Measurements from ENCODE around the gene LRRC2. TPM values are rescaled to one million over a fixed set of nuclear protein-coding genes. Genes with fewer than 3 reads are reported as not detected.
"Not testable (repeated sequence)": the region's sequence is repeated elsewhere in the genome, so short reads cannot be mapped to it uniquely, and the experiment has no call there.

LRRC2 gene
- total RNA-seq, 2 donors from 2014 or later = under 0.01 to 0.42 TPM

GRCh38 chr3:46599590-46599989 lies 33.5 kb upstream of the LRRC2 start:
- ATAC-seq (ENCODE audit: insufficient number of reproducible peaks, low FRiP score, low read depth) (no peak), DNase-seq (ENCODE audit: low spot score) (no peak)
- Histone ChIP-seq H3K4me1 (ENCODE audit: control insufficient read depth in 1 of 2, low read depth in 2 of 2) (no peaks in the 10 kb centered on the region), H3K4me3 (no peak overlapping the region), H3K9me3 (no peaks in the 10 kb centered on the region), H3K36me3 (no peaks in the 10 kb centered on the region), H3K27ac (no peak overlapping the region), H3K27me3 (replicated peaks; ENCODE audit: insufficient read depth) (no peaks in the 10 kb centered on the region)
- no peak for TF ChIP-seq CTCF (IDR thresholded peaks at IDR 0.05)

GRCh38 chr3:46595819-46596314 lies 29.8 kb upstream of the LRRC2 start:
- Histone ChIP-seq H3K4me3 (no peak overlapping the region), H3K27me3 (replicated peaks; ENCODE audit: insufficient read depth) (no peaks in the 10 kb centered on the region), H3K36me3 (no peaks in the 10 kb centered on the region), H3K9me3 (no peaks in the 10 kb centered on the region), H3K27ac (no peak overlapping the region), H3K4me1 (ENCODE audit: control insufficient read depth in 1 of 2, low read depth in 2 of 2) (no peaks in the 10 kb centered on the region)
- ATAC-seq (ENCODE audit: insufficient number of reproducible peaks, low FRiP score, low read depth) = no peak
- TF ChIP-seq CTCF (IDR thresholded peaks at IDR 0.05) = no peak
- DNase-seq (ENCODE audit: low spot score) = no peak

GRCh38 chr3:46594723-46595122 lies 28.6 kb upstream of the LRRC2 start:
- no peak for TF ChIP-seq CTCF (IDR thresholded peaks at IDR 0.05)

GRCh38 chr3:46593979-46594378 lies 27.9 kb upstream of the LRRC2 start:
- Histone ChIP-seq H3K27ac (no peak overlapping the region), H3K27me3 (replicated peaks; ENCODE audit: insufficient read depth) (no peaks in the 10 kb centered on the region), H3K4me3 (no peak overlapping the region), H3K36me3 (no peaks in the 10 kb centered on the region), H3K4me1 (ENCODE audit: control insufficient read depth in 1 of 2, low read depth in 2 of 2) (no peaks in the 10 kb centered on the region), H3K9me3 (no peaks in the 10 kb centered on the region)
- no peak for TF ChIP-seq CTCF (IDR thresholded peaks at IDR 0.05)
- ATAC-seq (ENCODE audit: insufficient number of reproducible peaks, low FRiP score, low read depth) = no peak
- no peak for DNase-seq (ENCODE audit: low spot score)

More at GRCh38 chr3:46594723-46595122, 28.6 kb upstream of the LRRC2 start:
- ATAC-seq (ENCODE audit: insufficient number of reproducible peaks, low FRiP score, low read depth) = no peak
- H3K36me3 ChIP-seq = no peaks in the 10 kb centered on the region
- H3K9me3 ChIP-seq = no peaks in the 10 kb centered on the region
- no peak overlapping the region for H3K4me3 ChIP-seq
- H3K27ac ChIP-seq = no peak overlapping the region
- no peaks in the 10 kb centered on the region for H3K27me3 ChIP-seq (replicated peaks; ENCODE audit: insufficient read depth)
- no peak for DNase-seq (ENCODE audit: low spot score)
- H3K4me1 ChIP-seq (ENCODE audit: control insufficient read depth in 1 of 2, low read depth in 2 of 2) = no peaks in the 10 kb centered on the region

- H3K27me3 ChIP-seq (replicated peaks; ENCODE audit: insufficient read depth) = no peaks in the 10 kb centered on the region
- no peak for ATAC-seq (ENCODE audit: insufficient number of reproducible peaks, low FRiP score, low read depth)
Measured at GRCh38 chr3:46593274-46593862, 27.3 kb upstream of the LRRC2 start.

GRCh38 chr3:46587268-46587667 lies 21.2 kb upstream of the LRRC2 start:
- not testable (repeated sequence) for H3K27me3 ChIP-seq (replicated peaks; ENCODE audit: insufficient read depth); H3K27ac ChIP-seq; H3K9me3 ChIP-seq; DNase-seq (ENCODE audit: low spot score); H3K4me3 ChIP-seq; H3K36me3 ChIP-seq; ATAC-seq (ENCODE audit: insufficient number of reproducible peaks, low FRiP score, low read depth); H3K4me1 ChIP-seq (ENCODE audit: control insufficient read depth in 1 of 2, low read depth in 2 of 2)

More at GRCh38 chr3:46593274-46593862, 27.3 kb upstream of the LRRC2 start:
- DNase-seq (ENCODE audit: low spot score) = no peak
- no peaks in the 10 kb centered on the region for H3K36me3 ChIP-seq
- no peak for TF ChIP-seq CTCF (IDR thresholded peaks at IDR 0.05)
- H3K4me1 ChIP-seq (ENCODE audit: control insufficient read depth in 1 of 2, low read depth in 2 of 2) = no peaks in the 10 kb centered on the region
- no peak overlapping the region for H3K4me3 ChIP-seq
- H3K9me3 ChIP-seq = no peaks in the 10 kb centered on the region
- H3K27ac ChIP-seq = no peak overlapping the region
